ENCODE results near the gene ZBTB38. TPM values are rescaled to one million over a fixed set of nuclear protein-coding genes. Genes with fewer than 3 reads are reported as not detected.

Gene ZBTB38
- total and polyA plus RNA-seq, 9 donors = 23.2 to 125 (median 78.7) TPM

GRCh38 chr3:141414800-141415462 lies 46.6 kb downstream of the ZBTB38 start:
- intact Hi-C loops (cut with DNase I) = loop anchor here in 2 of 4 donors (5.0 kb wide), 2 partner anchors 43 to 48 kb away; partner anchors contain the start of gene ZBTB38 (in 1 of the 2)
- Histone ChIP-seq H3K27ac (no peak overlapping the region), H3K27me3 (no peaks in the 10 kb centered on the region), H3K4me3 (no peak overlapping the region), H3K36me3 (no peaks in the 10 kb centered on the region), H3K4me1 (ENCODE audit: insufficient read depth) (peaks cover 23% of the 10 kb centered on the region), H3K9me3 (no peaks in the 10 kb centered on the region)
- TF ChIP-seq POLR2A (IDR thresholded peaks at IDR 0.05) (no peak), CTCF (IDR thresholded peaks at IDR 0.05) (no peak), EP300 (IDR thresholded peaks at IDR 0.05) (no peak)
- DNase-seq = no peak
- 89 to 96% (median 92%) methylated on average over 5 of the region's 5 CpGs for WGBS, 3 donors

- H3K9me3 ChIP-seq = no peaks in the 10 kb centered on the region
- H3K27ac ChIP-seq = no peak overlapping the region
- no peaks in the 10 kb centered on the region for H3K36me3 ChIP-seq
- no peak overlapping the region for H3K4me3 ChIP-seq
- intact Hi-C loops (cut with DNase I) = no loop called here
- WGBS, 3 donors = 64 to 76% (median 68%) methylated on average over 3 of the region's 3 CpGs
- H3K4me1 ChIP-seq (ENCODE audit: insufficient read depth) = peaks cover 16% of the 10 kb centered on the region
- TF ChIP-seq POLR2A (IDR thresholded peaks at IDR 0.05) (no peak), CTCF (IDR thresholded peaks at IDR 0.05) (no peak), EP300 (IDR thresholded peaks at IDR 0.05) (no peak)
- no peaks in the 10 kb centered on the region for H3K27me3 ChIP-seq
- no peak for DNase-seq
These were observed 47.6 kb downstream of the ZBTB38 start for GRCh38 chr3:141415953-141416352.

Other genes with a start within 250 kb of the ZBTB38 start
- 10 to 100 TPM; 10.3 to 23.0 (median 15.7) TPM for gene PXYLP1, start 136.7 kb upstream of the ZBTB38 start, total RNA-seq
- 10 to 100 TPM in 1 of 2 donors, 1 to 10 TPM in 1; 6.5 to 17.5 TPM for gene PXYLP1, start 136.7 kb upstream of the ZBTB38 start, polyA plus RNA-seq
- 10 to 100 TPM; 16.7 to 28.1 (median 18.8) TPM for gene RASA2, start 118.5 kb downstream of the ZBTB38 start, total RNA-seq
- 10 to 100 TPM in 1 of 2 donors, 1 to 10 TPM in 1; 6.9 to 10.2 TPM for gene RASA2, start 118.5 kb downstream of the ZBTB38 start, polyA plus RNA-seq

All from ovary (tissue), 9 donors.